HT-29 (cell line): ENCODE measurements around the gene SLC13A3. TPM values are rescaled to one million over a fixed set of nuclear protein-coding genes. Genes with fewer than 3 reads are reported as not detected.
A peak's percentile ranks its signal among the peaks of the same experiment; 100 is the strongest.

Experiments
- DNase-seq: peaks from one replicate; pipeline ENCODE4 v3.0.0-alpha.2; 2015; ENCODE audit warnings: low spot score
- total RNA-seq: library from RNA; depleted of rRNA; stranded (reverse); fragments of >200 nt; shearing (Covaris generic); gene quantifications from 2 replicates; pipeline ENCODE4 v1.2.3, GENCODE V29; 2014; rRNA removed

The SLC13A3 gene
- total RNA-seq, 1 experiment from 2014 or later, result not detected

DNA sequence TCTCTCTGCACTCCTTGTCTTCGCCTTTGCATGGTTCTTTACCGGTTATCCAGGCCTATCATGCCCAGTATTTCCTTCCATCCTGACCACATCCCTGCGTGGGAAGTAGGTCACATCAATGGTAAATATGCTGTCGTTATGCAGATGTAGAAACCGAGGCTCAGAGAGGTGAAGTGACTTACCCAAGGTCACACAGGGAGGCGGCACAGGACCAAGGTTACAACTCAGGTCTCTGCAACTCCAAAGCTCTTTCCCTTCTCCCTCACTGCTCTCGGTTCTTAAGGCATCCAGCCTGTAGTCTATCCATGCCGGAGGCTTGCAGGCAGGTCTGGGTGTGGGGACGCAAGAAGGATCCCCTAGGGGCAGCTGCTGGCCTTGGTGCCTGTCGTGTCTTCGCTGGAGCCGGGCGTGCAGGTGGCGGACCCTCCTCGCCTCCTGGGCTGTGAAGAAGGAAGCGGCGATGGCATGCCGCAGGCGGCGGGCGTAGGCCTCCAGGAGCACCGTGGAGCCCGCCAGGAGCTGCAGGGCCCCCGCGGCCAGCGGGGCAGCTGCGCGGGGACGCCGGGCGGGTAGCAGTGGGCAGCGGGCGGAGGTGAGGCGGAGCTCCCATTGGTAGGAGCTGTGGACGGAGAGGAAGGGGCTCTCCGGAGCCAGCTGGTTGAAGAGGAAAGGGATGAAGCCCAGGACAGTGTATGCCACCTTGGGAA lies 109.9 kb downstream of the SLC13A3 start:
- no peak for DNase-seq

GRCh38 chr20:46539113-46539512 lies 112.1 kb downstream of the SLC13A3 start:
- no peak for DNase-seq

GRCh38 chr20:46530640-46531039 lies 120.6 kb downstream of the SLC13A3 start:
- no peak for DNase-seq

- DNase-seq, result peak; percentile 19
Measured at GRCh38 chr20:46523696-46524328, 127.4 kb downstream of the SLC13A3 start.

DNA sequence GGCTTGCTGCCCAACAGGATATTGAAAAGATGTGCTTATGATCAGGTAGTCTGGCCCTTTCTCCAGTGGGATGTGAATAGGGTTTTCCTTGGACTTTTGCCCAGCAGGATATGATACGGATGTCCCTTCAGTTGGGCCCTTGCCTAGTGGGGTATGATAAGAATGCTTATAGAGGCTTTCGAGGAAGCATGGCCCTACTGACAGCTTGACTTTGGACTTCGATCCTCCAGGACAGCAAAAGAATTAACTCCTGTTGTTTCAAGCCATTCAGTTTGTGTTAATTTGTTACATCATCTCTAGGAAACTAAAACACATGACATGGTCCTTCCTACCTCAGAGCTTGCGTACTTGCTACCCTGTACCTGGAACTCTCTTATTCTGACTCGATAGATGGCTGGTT lies 128.2 kb downstream of the SLC13A3 start:
- no peak for DNase-seq

- DNase-seq, result peak; percentile 83
Measured at GRCh38 chr20:46520976-46521579, 130.2 kb downstream of the SLC13A3 start.

GRCh38 chr20:46520540-46520939 lies 130.7 kb downstream of the SLC13A3 start:
- no peak for DNase-seq

- DNase-seq, result no peak
Measured at GRCh38 chr20:46519471-46520068, 131.7 kb downstream of the SLC13A3 start.

DNA sequence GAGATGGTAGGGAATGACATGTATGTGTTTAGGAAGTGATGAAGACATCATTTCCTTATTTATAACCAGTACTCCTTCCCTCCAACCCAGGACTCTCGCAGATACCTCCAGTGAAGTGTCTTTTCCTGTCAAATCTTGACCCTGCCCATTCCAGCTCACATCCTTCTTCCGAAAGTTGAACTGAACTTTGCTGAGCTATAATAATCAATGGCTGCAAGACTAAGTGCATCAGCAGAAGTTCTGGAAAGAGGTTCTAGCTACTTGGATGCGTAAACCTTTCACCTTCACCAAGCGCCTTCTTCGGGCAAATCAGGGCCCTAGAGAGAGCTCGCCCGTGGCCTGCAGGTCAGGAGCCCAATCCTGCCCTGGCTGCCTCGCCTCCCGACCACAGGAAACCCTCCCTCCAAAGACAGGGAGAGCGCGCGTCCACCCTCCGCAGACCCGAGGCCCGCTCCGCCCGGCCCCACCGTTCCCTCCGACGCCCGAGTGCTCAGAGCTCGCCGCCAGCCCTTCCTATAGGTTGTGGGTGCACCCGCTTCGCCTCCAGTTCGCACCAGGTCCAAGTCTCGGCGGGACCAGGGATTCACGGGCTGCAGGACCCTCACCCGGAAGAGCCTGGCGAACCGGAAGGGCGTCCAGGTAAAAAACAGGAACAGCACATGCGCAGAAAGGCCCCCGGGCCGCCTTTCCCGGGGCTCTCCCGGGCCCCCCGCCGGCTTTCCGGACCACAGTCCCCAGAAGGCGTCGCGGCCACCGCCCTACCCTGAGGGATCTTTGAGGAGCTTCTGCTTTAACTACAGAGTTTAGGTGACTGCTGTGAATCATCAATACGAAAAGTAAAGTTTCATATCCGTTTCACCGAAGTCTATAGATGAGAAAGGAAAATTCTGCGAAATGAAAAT lies 138.1 kb downstream of the SLC13A3 start, which contains the start of gene ZNF334:
Gene ZNF334, minus strand, starts transcription at position 617 of the 902 bp plus-strand sequence. CDS start 1,457 bp downstream, outside the sequence.
- DNase-seq, result peak; percentile 83

- DNase-seq, result no peak
Measured at GRCh38 chr20:46509523-46509922, 141.7 kb downstream of the SLC13A3 start.

Other genes with a start within 250 kb of the SLC13A3 start
- gene ELMO2, start 244.8 kb downstream of the SLC13A3 start, total RNA-seq, result 28.6 and 35.2 TPM in 2 replicates
- gene ZNF334, start 137.9 kb downstream of the SLC13A3 start, total RNA-seq, result 1.5 and 1.7 TPM in 2 replicates
- gene OCSTAMP, start 100.8 kb downstream of the SLC13A3 start, total RNA-seq, result not detected in 2 replicates
- 40.2 and 44.7 TPM in 2 replicates for gene TP53RK, start 38.0 kb upstream of the SLC13A3 start, total RNA-seq
- 1.5 and 3.5 TPM in 2 replicates for gene SLC2A10, start 58.2 kb upstream of the SLC13A3 start, total RNA-seq
- not detected in 2 replicates for gene EYA2, start 243.4 kb upstream of the SLC13A3 start, total RNA-seq